Kidney (tissue), 14 donors: ENCODE data around the gene PCNX2. TPM values are rescaled to one million over a fixed set of nuclear protein-coding genes. Genes with fewer than 3 reads are reported as not detected.

Source experiments
- DNase-seq, 5 donors: peaks; one replicate each; pipeline ENCODE4 v3.0.0-alpha.2; 2013 to 2020
- FAIRE-seq: peaks from 2 replicates; lab custom pipeline; 2012; peaks lifted over from hg19 to GRCh38; lab: Jason Lieb, UNC
- H3K27ac ChIP-seq, 2 donors: one replicate each; pipeline ENCODE4 v1.7.0; 2013; ENCODE audit warnings: low read depth in 2 of 2, low read length in 2 of 2, inconsistent platforms in 1 of 2
- H3K27me3 ChIP-seq: one replicate; pipeline ENCODE4 v1.7.1; 2013; ENCODE audit warnings: low read length, inconsistent platforms; ENCODE audit not compliant: control insufficient read depth, insufficient read depth
- H3K36me3 ChIP-seq, 3 donors: one replicate each; pipeline versions ENCODE4 v1.7.0 to v1.7.1; 2013; ENCODE audit warnings: low read length in 3 of 3, control low read depth in 1 of 3, inconsistent platforms in 1 of 3; ENCODE audit not compliant: insufficient read depth in 3 of 3, control insufficient read depth in 2 of 3
- H3K4me1 ChIP-seq, 3 donors: one replicate each; pipeline versions ENCODE4 v1.7.0 to v1.7.1; 2013; ENCODE audit warnings: low read length in 3 of 3, inconsistent platforms in 1 of 3, low read depth in 1 of 3; ENCODE audit not compliant: control insufficient read depth in 2 of 3, insufficient read depth in 2 of 3
- H3K4me3 ChIP-seq, 3 donors: one replicate each; pipeline versions ENCODE4 v1.7.0 to v1.8.1; 2013; ENCODE audit warnings: low read length in 3 of 3, control low read depth in 1 of 3, inconsistent platforms in 1 of 3
- H3K9ac ChIP-seq, 3 donors: one replicate each; pipeline versions ENCODE4 v1.7.0 to v1.7.1; 2013; ENCODE audit warnings: low read length in 3 of 3, control low read depth in 1 of 3, inconsistent platforms in 1 of 3
- H3K9me3 ChIP-seq, 3 donors: one replicate each; pipeline versions ENCODE4 v1.7.0 to v1.7.1; 2013; ENCODE audit warnings: low read length in 3 of 3, control low read depth in 1 of 3, inconsistent platforms in 1 of 3; ENCODE audit not compliant: control insufficient read depth in 2 of 3, insufficient read depth in 1 of 3
- CTCF ChIP-seq: IDR thresholded peaks from 3 replicates; pipeline ENCODE4 v1.5.1; 2012; ENCODE audit warnings: mild to moderate bottlenecking, moderate library complexity, borderline replicate concordance; ENCODE audit not compliant: insufficient read depth; ENCODE audit errors: extremely low read depth
- intact Hi-C: fragments of 100-400 bp; cut with DNase I; formaldehyde crosslinking; loops from one replicate; pipeline ENCODE4 v1.11.1; 2022
- polyA plus RNA-seq: library from polyadenylated mRNA; stranded (reverse); fragments of 350-450 nt; fragmentation: Illumina TruSeq; extraction: RNeasy Lipid Tissue Mini Kit (QIAGEN cat#74804); gene quantifications from one replicate; pipeline ENCODE4 v1.2.3, GENCODE V29; 2014; ENCODE audit warnings: low read depth, low replicate concordance; ENCODE audit not compliant: insufficient read depth
- total RNA-seq: library from RNA; stranded (reverse); fragmentation: NEBNext Ultra II Directional; extraction: Animal tissue kit (Norgen Biotek cat#: 25700); gene quantifications from one replicate; pipeline ENCODE4 v1.2.1, GENCODE V29; 2021
- donor health status: control.
- donor health status: control.
- donor health status: control.
- donor health status: control.
- donor health status: control.
- donor health status: DM: yes; HTN: yes; CAD: no.
- donor health status: Normal renal cell carcinoma (clear cell type).

Gene PCNX2
- total and polyA plus RNA-seq, 2 donors from 2014 or later: 5.2 to 29.2 TPM

GRCh38 chr1:232966663-232967062 is 328.9 kb downstream of the PCNX2 start:
- peaks cover 0 to 8% (median 0%) of the 10 kb centered on the region in 3 donors for H3K4me1 ChIP-seq
- intact Hi-C loops: no loop called here

GRCh38 chr1:232965912-232966217 is 329.7 kb downstream of the PCNX2 start:
- Histone ChIP-seq H3K9ac (no peak overlapping the region), H3K9me3 (no peaks in the 10 kb centered on the region), H3K4me1 (peaks cover 0 to 8% (median 0%) of the 10 kb centered on the region in 3 donors), H3K27ac (no peak overlapping the region), H3K4me3 (no peak overlapping the region), H3K27me3 (no peaks in the 10 kb centered on the region), H3K36me3 (peaks cover 2 to 17% (median 10%) of the 10 kb centered on the region in 3 donors)
- DNase-seq (no peak), FAIRE-seq (no peak)
- no peak for TF ChIP-seq CTCF
- intact Hi-C loops: no loop called here

More at GRCh38 chr1:232966663-232967062, 328.9 kb downstream of the PCNX2 start:
- no peak for FAIRE-seq
- H3K9me3 ChIP-seq: no peaks in the 10 kb centered on the region
- no peak overlapping the region for H3K27ac ChIP-seq
- H3K36me3 ChIP-seq: peaks cover 6 to 20% (median 18%) of the 10 kb centered on the region in 3 donors
- no peak overlapping the region for H3K4me3 ChIP-seq
- H3K9ac ChIP-seq: no peak overlapping the region
- DNase-seq: no peak
- no peaks in the 10 kb centered on the region for H3K27me3 ChIP-seq
- TF ChIP-seq CTCF: no peak

GRCh38 chr1:232965124-232965911 is 330.2 kb downstream of the PCNX2 start:
- intact Hi-C loops: no loop called here
- Histone ChIP-seq H3K9ac (no peak overlapping the region), H3K9me3 (no peaks in the 10 kb centered on the region), H3K4me1 (peaks cover 0 to 8% (median 0%) of the 10 kb centered on the region in 3 donors), H3K36me3 (peaks cover 0 to 14% (median 8%) of the 10 kb centered on the region in 3 donors), H3K27ac (no peak overlapping the region), H3K27me3 (no peaks in the 10 kb centered on the region), H3K4me3 (no peak overlapping the region)
- FAIRE-seq (no peak), DNase-seq (no peak)
- no peak for TF ChIP-seq CTCF

- FAIRE-seq (no peak), DNase-seq (peak in 2 of 5 donors; percentile 56 to 64)
- no peak for TF ChIP-seq CTCF
- Histone ChIP-seq H3K9me3 (no peaks in the 10 kb centered on the region), H3K4me3 (no peak overlapping the region), H3K27ac (no peak overlapping the region), H3K27me3 (no peaks in the 10 kb centered on the region), H3K9ac (no peak overlapping the region), H3K36me3 (peaks cover 0 to 9% (median 8%) of the 10 kb centered on the region in 3 donors), H3K4me1 (peaks cover 0 to 8% (median 0%) of the 10 kb centered on the region in 3 donors)
- intact Hi-C loops: no loop called here
These were observed 330.9 kb downstream of the PCNX2 start for GRCh38 chr1:232964601-232965000.
